Dedifferentiated amniotic fluid mesenchymal stem cell (primary cell): Measurements from ENCODE around the gene USP50.
"Not testable (repeated sequence)": the region's sequence is repeated elsewhere in the genome, so short reads cannot be mapped to it uniquely, and the experiment has no call there.

Experiments
- DNase-seq: peaks from one replicate; pipeline ENCODE4 v3.0.0-alpha.2; 2016; ENCODE audit errors: extremely low spot score

USP50 gene

GRCh38 chr15:50503144-50503543 is 43.3 kb downstream of the USP50 start:
- DNase-seq, result no peak

- DNase-seq, result no peak
These were observed 44.7 kb downstream of the USP50 start for GRCh38 chr15:50501815-50502214.

GRCh38 chr15:50500352-50500751 is 46.1 kb downstream of the USP50 start:
- DNase-seq, result no peak

- DNase-seq, result no peak
These were observed 49.8 kb downstream of the USP50 start for GRCh38 chr15:50496692-50497091.

DNA sequence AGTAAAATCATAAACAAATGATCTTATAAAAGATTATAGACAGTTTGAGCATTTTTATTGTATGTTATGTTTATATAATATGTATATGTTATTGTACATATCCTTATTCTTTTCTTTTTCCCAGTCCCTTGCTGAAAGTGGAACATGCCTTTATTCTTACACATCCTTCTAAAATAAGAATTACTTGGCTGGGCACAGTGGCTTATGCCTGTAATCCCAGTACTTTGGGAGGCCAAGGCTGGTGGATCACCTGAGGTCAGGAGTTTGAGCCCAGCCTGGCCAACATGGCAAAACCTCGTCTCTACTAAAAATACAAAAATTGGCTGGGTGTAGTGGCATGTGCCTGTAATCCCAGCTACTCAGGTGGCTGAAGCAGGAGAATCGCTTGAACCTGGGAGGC is 51.9 kb downstream of the USP50 start:
- DNase-seq, result not testable (repeated sequence)

DNA sequence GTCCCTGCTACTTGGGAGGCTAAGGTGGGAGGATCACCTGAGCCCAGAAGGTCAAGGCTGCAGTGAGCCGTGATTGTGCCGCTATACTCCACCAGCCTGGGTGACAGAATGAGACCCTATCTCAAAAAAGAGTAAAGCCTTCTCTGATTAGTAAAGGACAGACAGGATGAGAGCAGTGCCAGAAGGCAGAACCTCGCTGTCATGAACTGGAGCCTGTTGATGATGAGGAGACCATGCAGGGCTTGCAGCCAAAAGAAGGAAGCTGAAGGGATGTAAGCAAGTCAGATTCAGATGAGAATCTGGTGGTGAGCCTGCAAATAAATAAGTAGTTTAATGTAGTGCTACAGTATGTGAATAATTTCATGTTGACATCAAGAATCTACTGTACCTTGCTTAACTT is 52.8 kb downstream of the USP50 start:
- DNase-seq, result no peak

DNA sequence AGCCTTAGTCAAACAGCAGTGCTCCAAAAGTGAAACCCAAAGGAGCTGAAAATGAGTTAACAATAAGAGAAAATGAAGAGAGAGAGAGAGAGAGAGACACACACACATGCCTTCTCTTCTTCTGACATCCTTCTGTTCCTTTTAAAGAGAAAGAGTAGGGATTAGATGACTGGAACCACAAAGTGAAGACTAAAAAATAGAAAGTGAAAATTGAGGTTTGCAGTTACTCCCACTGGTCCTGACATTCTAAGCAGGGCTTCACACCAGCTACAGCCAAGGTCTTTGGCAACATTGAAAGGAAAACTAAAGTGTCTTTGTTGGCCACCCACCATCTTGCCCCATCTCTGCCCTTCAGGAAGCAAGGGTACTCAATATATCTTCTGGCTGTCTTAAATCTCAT is 59.2 kb downstream of the USP50 start:
- DNase-seq, result no peak

DNA sequence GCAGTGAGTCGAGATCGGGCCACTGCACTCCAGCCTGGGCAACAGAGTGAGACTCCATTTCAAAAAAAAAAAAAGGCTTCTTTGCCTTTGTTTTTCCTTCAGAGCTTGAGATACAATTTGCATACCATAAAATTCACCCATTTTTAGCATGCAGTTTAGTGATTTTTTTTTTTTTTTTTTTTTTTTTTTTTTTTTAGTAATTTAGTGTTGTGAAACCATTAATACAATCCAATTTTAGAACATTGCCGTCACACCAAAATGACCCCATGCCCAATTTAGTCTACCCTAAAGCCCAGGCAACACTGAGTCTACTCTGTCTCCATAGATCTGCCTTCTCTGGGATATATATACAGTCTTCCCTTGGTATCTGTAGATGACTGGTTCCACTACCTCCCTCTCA is 61.1 kb downstream of the USP50 start:
- DNase-seq, result no peak

DNA sequence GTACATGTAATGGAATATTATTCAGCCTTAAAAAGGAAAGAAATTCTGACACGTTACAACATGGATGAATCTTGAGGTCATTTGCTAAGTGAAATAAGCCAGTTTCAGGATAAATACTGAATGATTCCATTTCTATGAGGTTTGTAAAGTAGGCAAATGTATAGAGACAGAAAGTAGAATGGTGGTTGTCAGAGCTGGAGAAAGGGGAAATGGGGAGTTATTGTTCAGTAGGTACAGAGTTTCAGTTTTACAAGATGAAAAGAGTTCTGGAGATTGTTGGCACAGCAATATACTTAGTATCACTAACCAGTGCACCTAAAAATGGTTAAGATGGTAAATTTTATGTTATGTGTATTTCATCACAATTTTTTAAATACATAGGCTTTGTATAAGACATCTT is 61.7 kb downstream of the USP50 start:
- DNase-seq, result no peak

GRCh38 chr15:50476143-50476542 is 70.3 kb downstream of the USP50 start:
- DNase-seq, result no peak

DNA sequence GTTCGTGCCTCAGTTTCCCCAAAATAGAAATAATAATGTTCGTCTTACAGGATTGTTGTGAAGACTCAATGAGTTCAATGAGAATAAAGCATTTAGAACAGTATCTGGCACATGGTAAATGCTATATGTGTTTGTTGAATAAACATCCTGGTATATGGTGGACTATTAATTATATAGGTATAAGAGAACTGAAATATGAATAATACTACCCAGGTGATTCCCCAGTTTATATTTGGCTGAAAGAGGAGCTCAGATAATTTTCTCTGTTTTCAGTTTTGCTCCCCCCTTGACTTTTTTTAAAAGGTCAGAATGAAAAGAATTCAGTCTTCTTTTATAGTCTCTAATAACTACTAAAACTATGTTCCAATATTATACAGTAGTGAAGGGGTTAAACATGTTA is 75.4 kb downstream of the USP50 start:
- no peak for DNase-seq

- peak; percentile 62 for DNase-seq
These were observed 82.8 kb downstream of the USP50 start for GRCh38 chr15:50463423-50464358.

DNA sequence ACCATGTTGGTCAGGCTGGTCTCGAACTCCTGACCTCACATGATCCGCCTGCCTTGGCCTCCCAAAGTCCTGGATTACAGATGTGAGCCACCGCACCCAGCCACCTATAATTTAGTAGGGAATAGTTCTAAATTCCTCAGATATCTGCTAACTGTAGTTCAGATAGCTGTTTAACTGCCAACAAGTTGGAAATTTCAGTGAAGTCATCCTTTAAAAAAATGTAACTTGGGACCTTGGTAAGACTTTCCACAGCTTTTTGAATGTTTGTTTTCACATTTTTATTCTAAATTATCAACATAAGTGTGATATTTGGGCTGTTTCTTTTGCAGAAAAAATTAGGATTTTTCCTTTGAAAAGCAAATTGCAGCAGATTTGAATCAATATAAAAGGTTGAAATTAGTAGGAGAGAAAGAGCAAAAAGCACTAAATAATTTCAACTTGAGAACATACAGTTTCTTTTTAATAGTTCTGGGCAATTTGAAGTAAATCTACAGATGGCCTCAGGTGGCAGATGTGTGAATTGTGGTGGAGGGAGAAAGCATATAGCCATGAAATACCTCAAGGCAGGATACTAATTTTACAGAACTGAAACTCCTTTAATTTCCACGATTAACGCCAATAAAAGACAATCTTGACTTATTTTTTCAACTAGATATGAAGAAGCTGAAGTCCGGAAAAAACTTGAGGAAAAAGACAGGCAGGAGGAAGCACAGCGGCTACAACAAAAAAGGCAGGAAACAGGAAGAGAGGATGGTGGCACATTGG is 87.9 kb downstream of the USP50 start:
- DNase-seq, result no peak

DNA sequence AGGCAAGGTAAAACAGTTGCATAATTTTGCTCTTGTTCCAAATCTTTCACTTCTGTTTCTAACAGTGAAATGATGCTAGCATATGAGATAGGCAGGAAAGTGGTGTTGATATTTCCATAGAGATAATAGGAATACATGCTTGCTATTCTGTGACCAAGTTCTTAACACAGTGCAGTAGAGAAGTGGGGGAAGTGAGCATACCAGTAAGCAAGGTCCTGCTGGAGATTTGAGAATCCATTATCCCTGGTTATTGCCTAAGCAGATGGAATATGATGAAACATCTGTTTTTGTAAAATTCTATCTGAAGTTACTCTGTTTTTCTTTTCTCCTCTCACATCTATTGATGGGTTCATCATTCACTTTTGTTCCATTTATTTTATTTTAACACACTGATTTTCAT is 93.5 kb downstream of the USP50 start:
- no peak for DNase-seq
